OCI-LY7 (cell line): Measurements from ENCODE around the gene ERICH3. TPM values are rescaled to one million over a fixed set of nuclear protein-coding genes. Genes with fewer than 3 reads are reported as not detected.

ENCODE experiments used
- BruUV-seq: library from RNA; stranded (reverse); fragments of 400-500 nt; replicated peaks from 2 replicates; lab custom pipeline; 2021; lab: Mats Ljungman, UMichigan
- CTCF ChIA-PET: fragments of 300-600 bp; sonication (Branson Sonifier 250); formaldehyde crosslinking; loops from one replicate; lab custom pipeline; 2022; ENCODE audit warnings: antibody characterized with exemption; ENCODE audit not compliant: unreplicated experiment; lab: Charles Lee
- POLR2A ChIA-PET: fragments of 300-600 bp; sonication (Branson Sonifier 250); formaldehyde crosslinking; loops from one replicate; lab custom pipeline; 2022; ENCODE audit warnings: antibody characterized with exemption; lab: Charles Lee
- DNase-seq: peaks from one replicate; pipeline ENCODE4 v3.0.0-alpha.2; 2015; ENCODE audit warnings: low spot score
- H2AFZ ChIP-seq: fragments of 200-600 bp; sonication (generic), shearing (Covaris generic); 2 replicates; pipeline ENCODE4 v1.6.1; 2014; ENCODE audit warnings: mild to moderate bottlenecking, antibody characterized with exemption, low read length, moderate library complexity
- H3K27ac ChIP-seq: fragments of 200-600 bp; sonication (generic); 2 replicates; pipeline ENCODE4 v1.5.1; 2014; ENCODE audit warnings: mixed run types, low read depth, mild to moderate bottlenecking, moderate library complexity, low read length, inconsistent platforms; ENCODE audit not compliant: poor library complexity, severe bottlenecking
- H3K36me3 ChIP-seq: fragments of 200-600 bp; sonication (generic); 2 replicates; pipeline ENCODE4 v1.6.1; 2014; ENCODE audit warnings: mild to moderate bottlenecking, antibody characterized with exemption, low read length, moderate library complexity, mixed read lengths; ENCODE audit not compliant: insufficient read depth
- H3K4me1 ChIP-seq: fragments of 200-600 bp; sonication (generic); 2 replicates; pipeline ENCODE4 v1.5.1; 2014; ENCODE audit warnings: mild to moderate bottlenecking, low read length; ENCODE audit not compliant: insufficient read depth, poor library complexity, severe bottlenecking
- H3K4me2 ChIP-seq: fragments of 200-600 bp; sonication (generic); 2 replicates; pipeline ENCODE4 v1.6.1; 2014; ENCODE audit warnings: mild to moderate bottlenecking, low read length
- H3K4me3 ChIP-seq: fragments of 200-600 bp; sonication (generic); 2 replicates; pipeline ENCODE4 v1.5.1; 2014; ENCODE audit warnings: mild to moderate bottlenecking, low read depth, low read length; ENCODE audit not compliant: poor library complexity, severe bottlenecking
- H3K79me2 ChIP-seq: fragments of 200-600 bp; sonication (generic); 2 replicates; pipeline ENCODE4 v1.6.1; 2016; ENCODE audit warnings: low read depth, mild to moderate bottlenecking, low read length, moderate library complexity, mixed read lengths; ENCODE audit not compliant: insufficient read depth
- H3K9me2 ChIP-seq: fragments of 200-600 bp; sonication (generic); 2 replicates; pipeline ENCODE4 v1.6.1; 2016; ENCODE audit warnings: mild to moderate bottlenecking, low read length, mixed read lengths; ENCODE audit not compliant: insufficient read depth
- H3K9me3 ChIP-seq: fragments of 200-600 bp; sonication (generic); 2 replicates; pipeline ENCODE4 v1.6.1; 2014; ENCODE audit warnings: mild to moderate bottlenecking, mixed run types, low read length, mixed read lengths
- H4K20me1 ChIP-seq: fragments of 200-600 bp; sonication (generic); 2 replicates; pipeline ENCODE4 v1.6.1; 2014; ENCODE audit warnings: mild to moderate bottlenecking, antibody characterized with exemption, low read length, moderate library complexity, mixed read lengths; ENCODE audit not compliant: insufficient read depth
- CTCF ChIP-seq: fragments of 200-600 bp; sonication (generic); conservative IDR thresholded peaks from 2 replicates; pipeline ENCODE4 v1.5.1; 2014; ENCODE audit warnings: mild to moderate bottlenecking, antibody characterized with exemption, low read length, moderate library complexity, mixed read lengths
- EZH2phosphoT487 ChIP-seq: fragments of 200-600 bp; sonication (generic); IDR thresholded peaks from 2 replicates; pipeline ENCODE4 v1.6.1; 2018; ENCODE audit warnings: low read depth, borderline replicate concordance, mild to moderate bottlenecking, mixed run types, antibody characterized with exemption, low read length, moderate library complexity, mixed read lengths
- intact Hi-C: fragments of 100-400 bp; cut with micrococcal nuclease; formaldehyde crosslinking; loops from one replicate; pipeline ENCODE4 v1.10.0; 2022; ENCODE audit not compliant: unreplicated experiment
- total RNA-seq, 2 experiments: library from RNA; depleted of rRNA in 1 of 2; stranded (reverse); fragments of >200 nt in 1 of 2; shearing (Covaris generic) in 1 of 2; gene quantifications; 2 replicates each; pipeline ENCODE4 v1.2.3, GENCODE V29; 2014 to 2022

ERICH3 gene
- total RNA-seq, 2 experiments from 2014 or later: not detected

DNA sequence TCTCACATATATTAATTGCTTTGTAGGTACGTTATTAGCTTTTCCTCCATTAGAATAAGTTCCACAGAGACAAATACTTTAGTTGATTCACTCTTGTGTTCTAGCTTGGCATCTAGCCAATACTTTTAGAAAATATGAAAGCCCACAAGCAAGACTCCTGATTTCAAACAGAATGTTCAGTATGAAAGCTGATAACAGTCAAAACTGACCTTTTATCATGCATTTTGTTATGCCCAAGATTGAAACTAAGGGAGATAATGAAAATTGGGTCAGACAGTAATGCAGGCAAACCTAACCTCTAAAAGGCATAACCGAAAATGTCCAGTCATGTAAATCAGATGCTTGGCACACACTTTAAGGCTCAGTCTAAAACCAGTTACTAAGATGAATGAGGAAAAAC, 61.7 kb downstream of the ERICH3 start:
- intact Hi-C loops: no loop called here
- POLR2A ChIA-PET: no interaction called here

DNA sequence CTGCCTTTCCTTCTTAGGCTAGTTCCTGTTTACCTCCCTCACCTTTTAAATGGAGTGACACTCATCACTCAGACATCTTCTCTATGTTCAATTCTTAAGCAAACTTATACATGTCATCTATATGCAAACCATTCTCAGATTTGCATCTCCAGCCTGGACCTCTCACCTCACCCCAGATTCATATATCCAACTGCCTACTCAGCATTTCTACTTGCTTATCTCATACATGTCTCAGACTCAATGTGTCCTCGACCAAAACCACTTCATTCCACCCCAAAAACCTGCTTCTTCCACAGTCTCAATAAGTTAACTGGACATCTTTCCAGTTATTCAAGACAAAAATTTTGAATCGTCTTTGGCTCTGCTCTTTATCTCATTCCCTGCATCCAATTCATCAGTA, 62.6 kb downstream of the ERICH3 start:
- ChIA-PET CTCF (no interaction called here), POLR2A (no interaction called here)
- Histone ChIP-seq H3K4me3 (no peak overlapping the region), H3K4me1 (no peaks in the 10 kb centered on the region), H2AFZ (no peak overlapping the region), H3K79me2 (no peaks in the 10 kb centered on the region), H4K20me1 (no peaks in the 10 kb centered on the region), H3K27ac (no peak overlapping the region), H3K9me2 (no peaks in the 10 kb centered on the region), H3K4me2 (no peak overlapping the region), H3K9me3 (no peaks in the 10 kb centered on the region), H3K36me3 (no peaks in the 10 kb centered on the region)
- intact Hi-C loops: no loop called here
- no TSS peak for BruUV-seq
- no peak for TF ChIP-seq CTCF
- TF ChIP-seq EZH2phosphoT487: no peak
- no peak for DNase-seq

More for the DNA sequence above, 61.7 kb downstream of the ERICH3 start:
- Histone ChIP-seq H3K36me3 (no peaks in the 10 kb centered on the region), H3K9me3 (no peaks in the 10 kb centered on the region), H3K79me2 (no peaks in the 10 kb centered on the region), H3K4me2 (no peak overlapping the region), H3K4me3 (no peak overlapping the region), H2AFZ (no peak overlapping the region), H4K20me1 (no peaks in the 10 kb centered on the region), H3K9me2 (no peaks in the 10 kb centered on the region), H3K27ac (no peak overlapping the region), H3K4me1 (no peaks in the 10 kb centered on the region)
- DNase-seq: no peak
- TF ChIP-seq EZH2phosphoT487 (no peak), CTCF (no peak)
- no TSS peak for BruUV-seq
- CTCF ChIA-PET: no interaction called here

- no peaks in the 10 kb centered on the region for H3K9me2 ChIP-seq
These were observed 63.7 kb downstream of the ERICH3 start for GRCh38 chr1:74609810-74610371.

More at GRCh38 chr1:74609810-74610371, 63.7 kb downstream of the ERICH3 start:
- no TSS peak for BruUV-seq
- H3K27ac ChIP-seq: no peak overlapping the region
- H3K4me3 ChIP-seq: no peak overlapping the region
- H3K36me3 ChIP-seq: no peaks in the 10 kb centered on the region
- H4K20me1 ChIP-seq: no peaks in the 10 kb centered on the region
- no peaks in the 10 kb centered on the region for H3K79me2 ChIP-seq
- no peaks in the 10 kb centered on the region for H3K4me1 ChIP-seq
- intact Hi-C loops: no loop called here
- no peak for TF ChIP-seq CTCF
- no peak for TF ChIP-seq EZH2phosphoT487
- H3K9me3 ChIP-seq: no peaks in the 10 kb centered on the region
- no peak overlapping the region for H2AFZ ChIP-seq
- no peak for DNase-seq
- ChIA-PET POLR2A (interaction anchor here (0.6 kb wide), 1 partner anchor 354 kb away, joined by 3 read pairs; no protein-coding TSS in a partner anchor), CTCF (no interaction called here)
- no peak overlapping the region for H3K4me2 ChIP-seq
